ENCODE data around the gene TMEM50B. TPM values are rescaled to one million over a fixed set of nuclear protein-coding genes. Genes with fewer than 3 reads are reported as not detected.

TMEM50B gene
- total RNA-seq, 4 donors from 2014 or later: 64.4 to 116 (median 94.7) TPM

- no peak for DNase-seq
- Histone ChIP-seq H3K4me3 (no peak overlapping the region), H3K4me1 (peaks cover 0 to 4% (median under 1%) of the 10 kb centered on the region in 4 donors), H3K27me3 (no peaks in the 10 kb centered on the region), H3K27ac (no peak overlapping the region), H3K36me3 (no peaks in the 10 kb centered on the region), H3K9me3 (no peaks in the 10 kb centered on the region)
- TF ChIP-seq POLR2A (IDR thresholded peaks at IDR 0.05) (no peak), CTCF (IDR thresholded peaks at IDR 0.05) (no peak)
Observed at GRCh38 chr21:33495743-33496142, 16.0 kb upstream of the TMEM50B start.

DNA sequence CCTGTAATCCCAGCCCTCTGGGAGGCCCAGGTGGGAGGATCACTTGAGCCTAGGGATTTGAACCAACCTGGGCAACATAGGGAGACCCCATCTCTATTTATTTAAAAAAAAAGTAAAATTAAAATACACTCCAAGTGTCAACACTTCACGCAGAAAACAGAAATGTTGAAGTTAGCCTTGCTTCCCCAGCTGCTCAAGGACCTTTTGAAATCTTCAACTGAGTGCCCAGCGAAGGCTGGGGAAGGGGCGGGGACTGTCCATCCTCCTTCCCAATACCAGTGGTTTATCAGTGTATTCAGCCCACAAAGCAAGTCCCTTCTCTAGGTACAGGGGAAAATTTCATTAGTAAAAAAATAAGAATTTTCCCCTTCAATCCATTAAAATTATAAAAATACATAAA lies 14.0 kb upstream of the TMEM50B start:
- H3K4me3 ChIP-seq: no peak overlapping the region
- H3K36me3 ChIP-seq: no peaks in the 10 kb centered on the region
- TF ChIP-seq CTCF (IDR thresholded peaks at IDR 0.05) (no peak), POLR2A (IDR thresholded peaks at IDR 0.05) (no peak)
- no peak overlapping the region for H3K27ac ChIP-seq
- DNase-seq: no peak
- H3K27me3 ChIP-seq: no peaks in the 10 kb centered on the region
- no peaks in the 10 kb centered on the region for H3K9me3 ChIP-seq
- H3K4me1 ChIP-seq: peaks cover 0 to 4% (median 2%) of the 10 kb centered on the region in 4 donors

- H3K27ac ChIP-seq: no peak overlapping the region
- H3K27me3 ChIP-seq: no peaks in the 10 kb centered on the region
- no peaks in the 10 kb centered on the region for H3K9me3 ChIP-seq
- TF ChIP-seq CTCF (IDR thresholded peaks at IDR 0.05): no peak
- TF ChIP-seq POLR2A (IDR thresholded peaks at IDR 0.05): no peak
- H3K4me3 ChIP-seq: no peak overlapping the region
- no peak for DNase-seq
- peaks cover 0 to 4% (median 2%) of the 10 kb centered on the region in 4 donors for H3K4me1 ChIP-seq
- no peaks in the 10 kb centered on the region for H3K36me3 ChIP-seq
Observed at GRCh38 chr21:33492571-33492970, 12.8 kb upstream of the TMEM50B start.

DNA sequence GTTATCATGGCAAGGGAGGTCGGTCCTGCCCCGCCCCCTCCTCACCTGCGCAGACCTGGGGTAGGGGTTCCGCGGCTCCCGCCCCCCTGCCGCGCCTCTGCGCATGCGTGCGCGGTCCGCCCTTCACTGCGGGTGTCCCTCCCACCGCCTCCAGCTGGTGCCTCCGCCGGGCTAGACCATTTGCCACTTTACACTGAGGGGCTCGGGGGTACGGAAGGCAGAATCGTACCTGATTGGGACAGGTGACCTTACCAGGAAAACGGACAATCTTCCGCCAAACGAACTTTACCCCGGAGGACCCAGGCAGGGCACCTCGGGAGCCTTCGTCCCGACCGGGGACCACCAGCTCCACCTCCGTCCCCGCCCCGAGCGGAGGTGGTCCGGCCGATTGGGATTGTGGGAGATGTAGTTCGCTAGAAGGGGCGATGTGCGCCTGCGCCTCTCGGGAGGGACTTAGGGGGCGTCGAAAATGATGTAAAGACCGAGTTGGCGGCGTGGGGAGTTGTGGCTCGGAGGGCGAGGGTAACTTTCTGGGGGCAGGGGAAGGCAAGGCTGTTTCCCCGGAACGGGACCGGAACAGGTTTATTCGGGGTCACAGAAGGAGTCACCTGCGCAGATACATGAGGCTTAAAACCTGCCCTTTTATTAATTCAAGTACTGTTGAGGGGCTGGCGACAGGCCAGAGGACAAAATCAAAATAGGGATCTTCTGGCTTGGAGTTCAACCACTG lies 11.8 kb upstream of the TMEM50B start, which contains the start of gene DNAJC28:
Gene DNAJC28, minus strand, starts transcription at position 344 of the 730 bp plus-strand sequence. CDS start 2,323 bp downstream, outside the sequence.
- H3K36me3 ChIP-seq: no peaks in the 10 kb centered on the region
- peak; percentile 51 to 56 for TF ChIP-seq POLR2A (IDR thresholded peaks at IDR 0.05)
- no peak for TF ChIP-seq CTCF (IDR thresholded peaks at IDR 0.05)
- no peaks in the 10 kb centered on the region for H3K9me3 ChIP-seq
- H3K27ac ChIP-seq: peak within 1 kb of the TSS; percentile 72 to 78 (median 76)
- peak; percentile 91 to 97 (median 93) for DNase-seq
- H3K4me1 ChIP-seq: peaks cover 0 to 4% (median 2%) of the 10 kb centered on the region in 4 donors
- H3K27me3 ChIP-seq: no peaks in the 10 kb centered on the region
- H3K4me3 ChIP-seq: peak within 1 kb of the TSS; percentile 63 to 78 (median 70)

- H3K4me1 ChIP-seq: peaks cover 0 to 4% (median 2%) of the 10 kb centered on the region in 4 donors
- TF ChIP-seq POLR2A (IDR thresholded peaks at IDR 0.05): no peak
- no peak for TF ChIP-seq CTCF (IDR thresholded peaks at IDR 0.05)
- H3K9me3 ChIP-seq: no peaks in the 10 kb centered on the region
- no peaks in the 10 kb centered on the region for H3K36me3 ChIP-seq
- peak overlapping the region; percentile 63 to 78 (median 70) for H3K4me3 ChIP-seq
- no peak for DNase-seq
- no peaks in the 10 kb centered on the region for H3K27me3 ChIP-seq
- H3K27ac ChIP-seq: peak overlapping the region; percentile 72 to 78 (median 76)
Observed at GRCh38 chr21:33490991-33491372, 11.2 kb upstream of the TMEM50B start.
